Measurements from ENCODE around the gene TAS2R41.

GRCh38 chr7:143518521-143518920 is 40.8 kb downstream of the TAS2R41 start:
- TF ChIP-seq CTCF (IDR thresholded peaks at IDR 0.05) (no peak), POLR2A (IDR thresholded peaks at IDR 0.05) (no peak)
